Adrenal gland (tissue), 12 donors: Measurements from ENCODE around the gene SHH. TPM values are rescaled to one million over a fixed set of nuclear protein-coding genes. Genes with fewer than 3 reads are reported as not detected.

ENCODE experiments used
- DNase-seq, 7 donors: peaks; one replicate each; pipeline ENCODE4 v3.0.0-alpha.2; 2019 to 2020
- H3K27ac ChIP-seq, 5 donors: fragments of 200-600 bp; sonication (generic) in 4 of 5; 1 replicate in 3 of 5; 2 replicates in 2 of 5; pipeline versions ENCODE4 v1.5.1 to v1.8.0; 2016 to 2020; ENCODE audit warnings: mild to moderate bottlenecking in 1 of 5
- H3K27me3 ChIP-seq: fragments of 200-600 bp; 2 replicates; pipeline ENCODE4 v1.8.0; 2021
- H3K36me3 ChIP-seq, 2 donors: fragments of 200-600 bp; replicated peaks in 1 of 2; 1 replicate in 1 of 2; 2 replicates in 1 of 2; pipeline versions ENCODE4 v1.5.1 to v1.8.0; 2018 to 2022
- H3K4me1 ChIP-seq, 2 donors: fragments of 200-600 bp; replicated peaks in 1 of 2; 1 replicate in 1 of 2; 2 replicates in 1 of 2; pipeline versions ENCODE4 v1.5.1 to v1.8.0; 2018 to 2021
- H3K4me3 ChIP-seq, 4 donors: fragments of 200-600 bp; sonication (generic) in 3 of 4; one replicate each; pipeline ENCODE4 v1.5.1; 2016 to 2018
- H3K9me3 ChIP-seq, 3 donors: fragments of 200-600 bp; sonication (generic) in 1 of 3; replicated peaks in 1 of 3; 1 replicate in 2 of 3; 2 replicates in 1 of 3; pipeline versions ENCODE4 v1.5.1 to v1.8.0; 2016 to 2021
- CTCF ChIP-seq, 6 experiments: fragments of 450-650 bp in 4 of 6; fragments of 200-600 bp in 2 of 6; sonication (generic) in 1 of 6; IDR thresholded peaks; 1 replicate in 5 of 6; 2 replicates in 1 of 6; pipeline versions ENCODE4 v1.5.1 to v1.8.0; 2016 to 2021; ENCODE audit warnings: antibody characterized with exemption in 6 of 6, mild to moderate bottlenecking in 2 of 6, moderate library complexity in 1 of 6
- POLR2A ChIP-seq, 2 donors: fragments of 450-650 bp; IDR thresholded peaks; one replicate each; pipeline ENCODE4 v1.6.1; 2017; ENCODE audit warnings: antibody characterized with exemption in 2 of 2, mild to moderate bottlenecking in 2 of 2, moderate library complexity in 1 of 2
- WGBS, 4 donors: extraction: QIAGEN DNeasy Blood & Tissue Kit in 2 of 4; methylation state at CpG; one replicate each; pipeline versions ENCODE4 v1.1.5 to v1.1.7; 2013 to 2017; 5-methylcytosine and 5-hydroxymethylcytosine counted together
- intact Hi-C, 2 donors: fragments of 100-400 bp; cut with DNase I; formaldehyde crosslinking; loops; one replicate each; pipeline versions ENCODE4 v1.14.1 to v1.15.0; 2022 to 2023
- polyA plus RNA-seq, 3 donors: library from polyadenylated mRNA; stranded (reverse); fragments of 200-250 nt in 2 of 3; fragments of 350-450 nt in 1 of 3; fragmentation: Illumina TruSeq in 1 of 3; extraction: RNeasy Lipid Tissue Mini Kit (QIAGEN cat#74804) in 1 of 3; gene quantifications; one replicate each; pipeline ENCODE4 v1.2.3, GENCODE V29; 2013 to 2014
- total RNA-seq, 9 donors: library from RNA; depleted of rRNA in 4 of 9; stranded (reverse); fragments of >200 nt in 4 of 9; fragments of 120-200 nt in 1 of 9; fragmentation: NEBNext Ultra II Directional in 1 of 9; extraction: Animal tissue kit (Norgen Biotek cat#: 25700) in 1 of 9; gene quantifications; one replicate each; pipeline versions ENCODE4 v1.1.0 to v1.2.4, GENCODE V29; 2013 to 2023
- donor health status: healthy with polysubstance abuse.
- donor health status: Bipolar disorder and iron deficiency.
- donor health status: DM: yes; HTN: yes; CAD: no.
- donor health status: DM: no; HTN: no; CAD: no.
- donor health status: DM: no; HTN: no; CAD: no.
- donor health status: DM: yes; HTN: yes; CAD: no.

SHH gene
- total and polyA plus RNA-seq, 12 donors, result 2.1 to 38.0 (median 11.0) TPM

GRCh38 chr7:155775691-155776090 lies 36.6 kb downstream of the SHH start:
- Histone ChIP-seq H3K27ac (no peak overlapping the region), H3K27me3 (no peaks in the 10 kb centered on the region), H3K4me1 (no peaks in the 10 kb centered on the region), H3K9me3 (no peaks in the 10 kb centered on the region), H3K4me3 (no peak overlapping the region), H3K36me3 (peaks cover 0 to 45% of the 10 kb centered on the region in 2 donors)
- no peak for DNase-seq
- intact Hi-C loops, result no loop called here
- WGBS, 4 donors, result 86 to 93% (median 92%) methylated on average over 7 of the region's 7 CpGs
- TF ChIP-seq CTCF (IDR thresholded peaks at IDR 0.05) (no peak), POLR2A (IDR thresholded peaks at IDR 0.05) (no peak)

- TF ChIP-seq CTCF (IDR thresholded peaks at IDR 0.05) (no peak), POLR2A (IDR thresholded peaks at IDR 0.05) (no peak)
- H3K27me3 ChIP-seq, result no peaks in the 10 kb centered on the region
- 95 to 96% (median 95%) methylated on average over 14 of the region's 14 CpGs for WGBS, 4 donors
- no peaks in the 10 kb centered on the region for H3K9me3 ChIP-seq
- H3K4me3 ChIP-seq, result no peak overlapping the region
- peak in 2 of 7 donors; percentile 4 to 33 for DNase-seq
- no peaks in the 10 kb centered on the region for H3K4me1 ChIP-seq
- intact Hi-C loops, result no loop called here
- H3K36me3 ChIP-seq, result peaks cover 0 to 49% of the 10 kb centered on the region in 2 donors
- no peak overlapping the region for H3K27ac ChIP-seq
These were observed 37.3 kb downstream of the SHH start for GRCh38 chr7:155774947-155775346.

GRCh38 chr7:155773531-155773930 lies 38.7 kb downstream of the SHH start:
- no peak overlapping the region for H3K4me3 ChIP-seq
- no peaks in the 10 kb centered on the region for H3K27me3 ChIP-seq
- intact Hi-C loops, result no loop called here
- H3K27ac ChIP-seq, result no peak overlapping the region
- H3K4me1 ChIP-seq, result no peaks in the 10 kb centered on the region
- TF ChIP-seq CTCF (IDR thresholded peaks at IDR 0.05) (no peak), POLR2A (IDR thresholded peaks at IDR 0.05) (no peak)
- DNase-seq, result peak in 1 of 7 donors; percentile 50
- peaks cover 0 to 57% of the 10 kb centered on the region in 2 donors for H3K36me3 ChIP-seq
- H3K9me3 ChIP-seq, result no peaks in the 10 kb centered on the region
- WGBS, 4 donors, result 93 to 97% (median 94%) methylated on average over 4 of the region's 4 CpGs

- peak in 1 of 7 donors; percentile 27 for DNase-seq
- peaks cover 0 to 60% of the 10 kb centered on the region in 2 donors for H3K36me3 ChIP-seq
These were observed 42.0 kb downstream of the SHH start for GRCh38 chr7:155770241-155770640.

More at GRCh38 chr7:155770241-155770640, 42.0 kb downstream of the SHH start:
- Histone ChIP-seq H3K27me3 (no peaks in the 10 kb centered on the region), H3K4me1 (no peaks in the 10 kb centered on the region), H3K27ac (no peak overlapping the region), H3K9me3 (no peaks in the 10 kb centered on the region), H3K4me3 (no peak overlapping the region)
- intact Hi-C loops, result no loop called here
- WGBS, 4 donors, result 81 to 96% (median 91%) methylated on average over 6 of the region's 6 CpGs
- TF ChIP-seq POLR2A (IDR thresholded peaks at IDR 0.05) (no peak), CTCF (IDR thresholded peaks at IDR 0.05) (no peak)
